GM12873 (cell line): ENCODE data around the gene SMOC1.

Source experiments
- TF ChIP-seq, protein P1 (sequence below): IDR thresholded peaks from 2 replicates; pipeline ENCODE4 v1.5.1; 2012; ENCODE audit warnings: low read depth, mild to moderate bottlenecking, moderate library complexity, low read length, control low read depth; ENCODE audit not compliant: insufficient read depth; ENCODE audit errors: missing control alignments

The SMOC1 gene

DNA sequence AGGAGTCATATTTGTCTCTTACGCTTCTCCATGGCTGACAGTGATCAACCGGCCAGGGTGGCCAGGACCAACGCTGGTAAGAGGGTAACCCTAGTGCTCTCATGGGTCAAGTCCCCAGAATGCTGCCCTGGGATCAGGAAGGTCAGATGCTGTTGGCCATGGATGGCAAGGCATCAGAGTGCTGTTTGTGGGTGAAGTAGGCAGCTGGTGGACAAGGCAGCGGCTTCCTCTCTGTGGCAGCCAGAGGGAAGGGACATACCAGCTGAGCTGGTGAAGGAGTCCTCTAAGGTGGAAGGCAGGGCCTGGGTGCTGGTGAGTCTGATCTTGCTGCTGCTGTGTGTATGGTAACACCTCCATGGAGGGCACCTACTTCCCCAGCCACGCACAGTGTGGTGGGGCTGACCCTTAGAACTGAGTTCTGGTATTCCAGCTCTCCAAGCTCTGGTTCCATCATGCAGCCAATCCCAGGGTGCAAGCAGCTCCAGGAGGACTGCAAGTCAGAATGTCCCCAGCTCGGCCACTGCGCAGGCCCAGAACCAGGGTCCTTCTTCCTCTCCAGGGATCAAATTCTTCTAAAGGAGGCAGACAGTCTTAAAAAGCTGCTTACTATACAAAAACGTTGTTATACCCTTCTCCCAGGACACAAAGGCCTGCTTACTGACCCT, 13.4 kb upstream of the SMOC1 start:
- TF ChIP-seq, protein P1, sequence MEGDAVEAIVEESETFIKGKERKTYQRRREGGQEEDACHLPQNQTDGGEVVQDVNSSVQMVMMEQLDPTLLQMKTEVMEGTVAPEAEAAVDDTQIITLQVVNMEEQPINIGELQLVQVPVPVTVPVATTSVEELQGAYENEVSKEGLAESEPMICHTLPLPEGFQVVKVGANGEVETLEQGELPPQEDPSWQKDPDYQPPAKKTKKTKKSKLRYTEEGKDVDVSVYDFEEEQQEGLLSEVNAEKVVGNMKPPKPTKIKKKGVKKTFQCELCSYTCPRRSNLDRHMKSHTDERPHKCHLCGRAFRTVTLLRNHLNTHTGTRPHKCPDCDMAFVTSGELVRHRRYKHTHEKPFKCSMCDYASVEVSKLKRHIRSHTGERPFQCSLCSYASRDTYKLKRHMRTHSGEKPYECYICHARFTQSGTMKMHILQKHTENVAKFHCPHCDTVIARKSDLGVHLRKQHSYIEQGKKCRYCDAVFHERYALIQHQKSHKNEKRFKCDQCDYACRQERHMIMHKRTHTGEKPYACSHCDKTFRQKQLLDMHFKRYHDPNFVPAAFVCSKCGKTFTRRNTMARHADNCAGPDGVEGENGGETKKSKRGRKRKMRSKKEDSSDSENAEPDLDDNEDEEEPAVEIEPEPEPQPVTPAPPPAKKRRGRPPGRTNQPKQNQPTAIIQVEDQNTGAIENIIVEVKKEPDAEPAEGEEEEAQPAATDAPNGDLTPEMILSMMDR: no peak

DNA sequence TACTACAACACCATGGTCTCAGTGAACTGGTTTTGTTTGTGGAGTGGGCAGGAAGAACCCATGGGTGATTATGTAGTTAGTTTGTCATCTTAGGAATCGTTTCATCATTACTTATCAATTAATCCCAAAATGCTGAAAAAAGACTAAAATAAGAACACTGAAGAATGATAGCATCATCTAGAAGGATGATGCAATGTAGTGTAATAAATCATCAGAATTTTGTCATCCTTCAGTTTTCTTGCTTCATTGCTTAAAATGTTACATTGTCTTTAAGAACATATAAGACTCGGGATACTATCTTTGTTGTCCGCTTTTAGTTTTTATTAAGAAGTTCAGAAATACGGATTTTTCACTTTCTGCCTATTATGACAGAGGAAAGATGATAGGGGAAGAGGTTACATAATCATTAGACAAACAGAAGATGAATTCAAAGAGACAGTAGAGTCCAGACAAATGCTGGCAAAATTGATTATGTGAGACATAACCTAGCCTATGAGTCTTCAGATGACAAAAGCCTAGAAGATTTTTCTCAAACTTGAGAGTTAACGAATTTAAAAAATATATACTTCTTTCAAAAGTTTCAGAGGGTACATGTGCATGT, 10.8 kb upstream of the SMOC1 start:
- TF ChIP-seq, protein P1: no peak

DNA sequence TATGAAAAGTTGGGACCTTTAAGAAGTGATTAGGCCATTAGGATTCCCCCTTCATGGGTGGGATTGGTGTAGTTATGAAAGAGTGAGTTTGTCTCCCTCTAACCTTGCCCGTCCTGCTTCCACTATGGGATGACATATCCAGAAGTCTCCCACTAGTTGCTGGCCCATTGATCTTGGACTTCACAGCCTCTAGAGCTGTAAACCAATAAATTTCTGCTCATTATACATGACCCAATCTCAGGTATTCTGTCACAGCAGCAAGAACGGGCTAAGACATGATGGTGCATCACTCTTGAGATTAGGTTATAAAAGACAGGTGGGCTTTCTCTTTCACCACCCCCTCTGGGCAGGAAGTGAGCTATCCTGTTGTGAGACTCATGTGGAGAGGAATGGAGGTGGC, 8.6 kb upstream of the SMOC1 start:
- TF ChIP-seq, protein P1: no peak

DNA sequence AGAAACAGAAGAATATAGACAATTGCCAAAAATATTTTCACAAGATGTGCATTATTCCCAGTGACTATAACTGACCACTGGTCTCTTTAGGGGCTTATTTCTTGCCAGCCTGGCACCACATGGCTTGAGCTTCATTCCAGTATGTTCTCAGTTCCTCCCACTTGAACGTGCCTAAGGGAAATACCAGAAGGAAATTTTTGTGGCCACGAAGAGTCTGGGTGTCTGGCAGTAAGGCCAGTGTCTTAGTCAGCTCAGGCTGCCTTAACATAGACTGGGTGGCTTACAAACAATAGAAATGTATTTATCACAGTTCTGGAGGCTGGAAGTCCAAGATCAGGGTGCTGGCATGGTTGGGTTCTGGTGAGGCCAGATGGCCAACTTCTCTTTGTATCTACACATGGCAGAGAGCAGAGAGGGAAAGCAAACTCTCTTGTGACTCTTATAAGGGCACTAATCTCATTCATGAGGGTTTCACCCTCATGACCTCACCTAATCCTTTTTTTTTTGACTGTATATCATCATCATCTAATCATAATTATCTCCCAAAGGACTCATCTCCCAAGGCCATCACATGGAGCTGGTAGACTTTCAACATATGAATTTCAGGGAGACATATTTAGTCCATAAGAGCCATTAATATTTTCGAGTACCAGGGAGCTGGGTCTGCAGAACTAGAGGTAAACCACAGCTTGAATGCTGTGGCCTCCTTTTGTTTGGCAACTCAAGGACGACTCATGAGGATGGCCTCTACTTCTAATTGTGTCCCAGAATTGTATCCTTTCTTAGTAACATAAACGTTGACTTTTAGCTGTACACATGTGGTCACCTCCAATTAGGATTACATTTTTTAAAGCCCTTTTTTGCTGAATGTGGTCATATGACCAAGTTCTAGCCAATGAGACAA, 5.1 kb upstream of the SMOC1 start:
- TF ChIP-seq, protein P1: no peak

DNA sequence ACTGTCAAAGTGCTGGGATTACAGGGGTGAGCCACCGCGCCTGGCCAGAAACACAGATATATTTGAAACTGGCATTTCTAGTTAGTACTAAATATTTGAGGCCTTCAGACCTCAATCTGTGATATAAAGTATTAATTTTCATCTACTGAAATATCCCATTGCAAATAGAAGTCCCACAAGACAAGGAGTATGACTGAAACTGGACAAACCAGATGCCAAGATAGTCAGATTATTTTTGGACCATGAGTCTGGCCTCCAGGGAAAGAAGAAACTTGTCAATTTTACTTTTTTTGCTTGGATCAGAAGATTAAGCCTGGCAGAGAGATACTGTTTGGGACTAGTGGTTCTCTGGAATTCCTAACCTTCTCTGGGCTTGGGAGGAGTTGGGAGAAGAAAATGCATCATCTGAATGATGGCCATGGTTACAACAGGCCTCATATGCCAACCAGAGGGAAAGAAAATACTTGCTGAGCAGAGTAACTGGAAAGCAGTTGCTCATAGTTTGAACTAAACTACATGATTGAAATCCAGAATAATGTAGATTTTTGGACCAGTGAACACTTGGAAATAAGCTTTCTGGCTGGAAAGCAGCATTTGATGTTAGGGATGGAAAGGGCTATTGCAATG, 2.9 kb upstream of the SMOC1 start:
- TF ChIP-seq, protein P1: no peak

DNA sequence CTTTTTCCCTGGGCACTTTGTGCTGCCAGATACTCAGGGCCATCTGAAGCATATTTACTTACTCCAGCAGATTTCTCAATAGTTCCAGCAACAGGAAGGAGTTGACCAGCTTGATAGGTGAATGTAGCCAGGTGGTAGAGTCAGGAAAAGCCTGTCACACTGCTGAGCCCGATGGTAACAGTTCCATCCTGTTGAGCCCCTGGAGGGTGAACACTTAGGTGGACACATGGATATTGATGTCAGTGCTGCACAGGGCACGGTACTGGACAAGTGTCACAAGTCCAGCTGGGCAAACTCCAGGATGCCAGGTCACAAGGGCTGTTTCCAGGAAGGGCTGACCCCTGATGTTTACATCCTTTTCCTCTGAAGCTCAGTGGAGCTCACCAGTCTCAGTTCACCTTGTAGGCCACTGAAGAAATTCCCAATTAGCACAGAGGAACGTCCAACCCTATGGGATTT, 2.3 kb upstream of the SMOC1 start:
- TF ChIP-seq, protein P1: no peak
